Fibroblast of skin of right quadriceps (primary cell): Measurements from ENCODE around the gene UBAC2.
"Not testable (repeated sequence)": the region's sequence is repeated elsewhere in the genome, so short reads cannot be mapped to it uniquely, and the experiment has no call there.

Experiments
- DNase-seq: peaks from one replicate; pipeline ENCODE4 v3.0.0-alpha.2; 2013

The UBAC2 gene

DNA sequence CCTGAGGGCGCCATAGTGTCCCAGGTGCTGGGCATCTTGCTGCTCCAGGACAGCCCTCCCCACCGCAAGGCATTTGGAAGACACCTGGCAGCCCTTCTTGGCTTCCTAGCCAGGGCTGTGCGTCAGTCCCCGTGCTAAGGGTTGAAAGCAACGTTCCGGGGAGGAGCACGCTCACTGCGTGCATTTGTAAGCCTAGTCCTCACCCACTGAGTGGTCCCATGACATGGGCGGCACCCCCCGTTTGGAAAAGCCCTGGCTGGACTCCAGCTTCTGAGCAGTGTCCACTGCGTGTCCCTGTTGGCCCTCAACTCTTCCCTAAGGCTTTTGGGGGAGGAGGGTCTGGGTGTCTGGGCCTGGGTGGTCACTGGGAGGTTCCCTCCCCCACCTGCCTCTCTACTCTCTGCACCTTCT lies 182.9 kb downstream of the UBAC2 start:
- no peak for DNase-seq

DNA sequence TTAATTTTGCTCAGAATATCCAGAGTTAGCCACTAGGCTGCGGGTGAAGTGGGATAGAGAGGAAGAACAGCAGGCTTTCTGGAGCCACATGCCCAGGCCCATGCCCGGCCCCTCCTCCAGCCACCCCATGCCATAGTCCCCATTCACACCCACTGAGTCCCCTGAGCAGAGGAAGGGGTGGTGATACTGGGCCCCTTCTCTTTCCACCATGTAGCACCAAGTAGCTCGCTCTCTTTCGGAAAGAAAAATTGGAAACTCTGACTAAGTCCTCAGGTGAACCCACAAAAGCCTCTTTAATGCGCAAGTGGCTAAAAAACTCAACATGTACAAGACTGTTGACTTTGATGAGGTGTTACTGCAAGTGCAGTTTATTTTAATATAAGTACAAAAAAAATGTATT lies 183.3 kb downstream of the UBAC2 start:
- no peak for DNase-seq

- no peak for DNase-seq
These were observed 183.8 kb downstream of the UBAC2 start for GRCh38 chr13:99384468-99384867.

- no peak for DNase-seq
These were observed 184.5 kb downstream of the UBAC2 start for GRCh38 chr13:99385161-99385560.

DNA sequence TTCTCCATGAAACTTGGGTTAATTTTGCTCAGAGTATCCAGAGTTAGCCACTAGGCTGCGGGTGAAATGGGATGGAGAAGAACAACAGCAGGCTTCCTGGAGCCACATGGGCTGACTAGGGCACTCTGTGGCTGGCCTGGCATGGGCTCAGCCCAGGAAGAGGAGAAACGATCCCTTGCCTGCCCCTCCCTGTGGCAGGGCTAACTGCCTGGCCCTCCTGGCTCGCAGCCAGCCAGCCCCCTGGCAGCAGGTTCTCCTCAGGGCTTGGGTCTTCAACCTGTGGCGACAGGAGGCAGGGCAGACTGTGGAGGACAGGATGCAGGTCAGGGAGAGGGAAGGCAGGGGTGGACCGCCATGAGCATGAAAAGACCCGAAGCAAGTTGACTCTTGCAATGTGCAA lies 185.3 kb downstream of the UBAC2 start:
- DNase-seq = no peak

- DNase-seq = no peak
These were observed 185.8 kb downstream of the UBAC2 start for GRCh38 chr13:99386495-99386894.

- no peak for DNase-seq
These were observed 186.5 kb downstream of the UBAC2 start for GRCh38 chr13:99386911-99387788.

DNA sequence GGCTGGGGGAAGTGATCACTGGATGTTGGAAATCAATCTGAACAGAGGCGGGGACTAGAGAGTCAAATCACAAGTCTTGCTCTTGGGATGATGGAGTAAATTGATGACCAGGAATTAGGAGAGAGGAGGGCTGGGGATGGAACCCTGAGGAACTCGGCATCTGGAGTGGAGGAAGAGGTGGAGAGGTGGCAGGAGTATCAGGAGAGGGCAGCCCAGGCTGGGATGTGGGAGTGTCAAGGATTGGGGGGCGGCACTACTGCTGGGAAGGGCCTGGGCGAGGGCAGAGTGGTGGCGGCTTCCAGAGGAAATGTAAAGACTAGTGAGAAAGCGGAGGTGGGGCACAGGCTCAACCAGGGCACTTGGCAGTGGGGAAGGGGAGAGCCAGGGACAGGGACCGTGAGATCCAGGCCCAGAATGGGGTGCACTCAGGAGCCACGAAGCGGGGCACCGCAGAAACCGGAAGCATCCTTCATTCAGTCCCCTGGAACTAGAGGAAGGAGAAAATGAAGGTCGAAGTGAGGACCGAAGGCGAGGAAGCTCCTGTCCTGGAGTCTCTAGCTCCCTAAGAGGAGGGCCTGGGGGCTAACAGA lies 187.8 kb downstream of the UBAC2 start:
- no peak for DNase-seq

DNA sequence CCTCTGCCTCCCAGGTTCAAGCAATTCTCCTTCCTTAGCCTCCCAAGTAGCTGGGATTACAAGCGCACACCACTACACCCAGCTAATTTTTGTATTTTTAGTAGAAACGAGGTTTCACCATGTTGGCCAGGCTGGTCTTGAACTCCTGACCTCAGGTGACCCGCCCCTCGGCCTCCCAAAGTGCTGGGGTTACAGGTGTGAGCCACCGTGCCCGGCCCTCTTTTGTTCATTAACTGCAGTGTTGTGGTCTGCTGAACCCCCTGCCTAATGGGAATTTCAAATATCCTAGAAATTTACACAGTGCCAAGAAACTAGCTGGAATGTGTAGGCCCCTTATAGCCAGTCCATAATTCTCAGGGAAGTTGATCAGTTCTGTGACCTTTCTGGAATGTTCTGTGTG lies 188.4 kb downstream of the UBAC2 start:
- DNase-seq = not testable (repeated sequence)

DNA sequence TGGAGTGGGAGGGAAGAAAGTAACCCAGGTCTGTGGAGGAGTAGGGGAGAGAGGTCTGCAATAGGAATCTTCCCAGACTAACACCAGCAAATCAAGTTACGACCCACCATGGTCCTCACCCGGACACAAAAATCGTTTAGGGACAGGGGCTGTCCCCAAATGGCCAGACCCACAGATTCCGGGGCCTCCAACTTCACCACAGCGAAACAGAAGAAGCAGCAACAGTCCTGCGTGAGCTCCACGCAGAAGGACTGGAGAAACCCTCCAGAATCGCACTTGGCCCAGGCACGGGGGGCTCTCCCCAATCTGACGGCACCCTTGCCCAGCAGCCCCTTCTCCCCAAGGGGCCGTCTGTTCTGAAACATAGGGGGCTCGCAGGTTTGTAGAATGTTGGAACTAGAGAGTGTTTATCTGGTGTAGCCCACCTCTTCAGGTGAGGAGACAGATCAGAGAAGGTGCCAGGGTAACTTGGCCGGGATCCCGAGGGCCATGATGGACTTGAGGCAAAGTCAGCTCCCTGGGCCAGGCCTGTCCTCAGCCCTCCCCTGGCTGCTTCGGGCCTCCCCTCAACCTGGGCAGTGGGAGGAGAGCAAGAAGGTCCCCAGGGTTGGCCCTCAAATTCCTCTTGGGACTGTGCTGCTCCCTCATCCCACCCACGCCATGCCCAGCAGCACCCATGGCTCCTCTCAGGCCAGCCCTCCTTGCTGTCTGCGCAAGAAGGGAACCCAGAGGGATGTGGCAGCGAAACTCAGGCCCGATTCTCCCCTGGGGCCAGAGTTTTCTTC lies 189.1 kb downstream of the UBAC2 start:
- no peak for DNase-seq

DNA sequence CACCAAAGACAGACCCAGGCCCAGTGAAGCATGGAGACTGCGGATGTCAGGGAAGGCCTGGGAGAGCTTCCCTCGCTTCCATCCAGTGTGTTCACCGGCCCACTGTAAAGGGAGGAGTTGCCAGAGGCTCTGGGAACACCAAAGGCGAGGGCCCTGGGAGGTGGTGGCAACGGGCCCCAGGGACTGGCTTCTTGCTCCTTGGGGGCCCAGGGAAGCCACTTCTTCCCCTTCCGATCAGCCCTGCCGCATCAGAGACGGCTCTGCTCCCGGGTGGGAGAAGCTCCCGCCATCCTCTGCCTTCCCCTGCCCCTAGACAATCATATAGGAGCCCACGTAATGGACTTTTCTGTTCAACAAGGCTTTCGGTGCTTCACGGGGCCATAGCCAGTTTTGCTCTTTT lies 189.9 kb downstream of the UBAC2 start:
- no peak for DNase-seq

GRCh38 chr13:99391781-99392469 lies 191.3 kb downstream of the UBAC2 start:
- no peak for DNase-seq

GRCh38 chr13:99392470-99393135 lies 191.9 kb downstream of the UBAC2 start:
- no peak for DNase-seq

GRCh38 chr13:99393391-99393790 lies 192.7 kb downstream of the UBAC2 start:
- not testable (repeated sequence) for DNase-seq

DNA sequence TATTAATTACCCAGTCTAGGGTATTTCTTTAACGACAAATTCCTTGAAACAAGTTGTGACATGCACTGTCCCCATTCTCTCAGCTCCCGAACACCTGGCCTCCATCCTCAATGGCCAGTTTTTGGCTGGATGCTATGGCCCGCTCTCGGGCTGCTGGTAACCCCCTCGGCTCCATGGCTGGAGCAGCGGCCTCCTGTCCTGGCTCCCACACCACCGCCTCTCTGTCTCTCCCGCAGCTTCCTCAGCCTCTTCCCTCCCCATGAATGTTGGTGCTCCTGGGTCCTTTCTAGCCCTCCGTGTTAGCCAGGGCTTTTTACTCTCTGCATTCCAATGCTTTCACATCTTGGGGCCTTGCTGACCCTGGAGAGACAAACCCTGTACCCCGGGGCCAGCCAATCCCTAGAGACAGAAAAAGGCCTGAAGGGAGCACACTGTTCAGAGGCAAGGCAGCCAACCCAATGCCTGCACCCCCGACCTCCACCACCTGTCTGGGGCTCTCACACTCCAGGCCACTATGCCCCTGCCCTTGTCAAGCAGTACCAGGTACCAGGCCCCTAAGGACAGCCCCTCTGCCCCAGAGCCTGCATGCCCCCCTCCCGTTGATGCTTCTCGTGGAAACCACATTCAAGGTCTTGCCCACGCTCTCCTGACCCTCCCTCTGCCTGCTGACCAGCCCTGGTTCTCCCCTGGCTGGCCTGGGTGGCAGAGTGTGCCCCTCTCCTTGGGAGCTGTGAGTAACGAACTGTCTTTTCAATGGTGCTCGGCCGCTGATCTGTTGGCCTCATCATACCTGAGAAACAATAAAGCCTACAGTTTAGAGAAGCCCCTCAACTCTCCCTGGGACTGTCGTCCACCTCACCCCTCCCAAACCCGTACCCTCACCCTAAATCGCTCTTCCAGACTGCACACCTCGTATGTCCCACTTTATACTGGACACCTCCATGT lies 193.4 kb downstream of the UBAC2 start:
- no peak for DNase-seq

DNA sequence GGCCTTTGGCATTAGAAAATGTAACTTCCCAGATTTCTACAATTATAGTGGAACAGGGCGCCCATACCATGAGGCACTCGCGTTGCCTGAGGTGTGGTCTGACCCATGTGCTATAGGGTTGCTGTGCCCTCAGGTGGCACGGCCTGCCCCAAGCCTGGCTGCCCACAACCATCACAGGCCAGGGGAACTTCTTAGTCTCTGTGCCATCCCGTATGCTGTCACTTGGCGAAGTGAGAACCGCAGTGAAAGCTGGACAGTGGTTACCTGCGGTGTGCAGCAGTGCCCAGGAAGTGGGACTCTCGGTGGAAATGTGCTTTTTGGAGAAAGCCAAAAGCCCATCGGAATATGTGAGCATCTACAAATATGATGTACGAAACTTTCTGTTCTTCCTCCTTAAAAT lies 194.8 kb downstream of the UBAC2 start:
- DNase-seq = no peak

- DNase-seq = no peak
These were observed 195.8 kb downstream of the UBAC2 start for GRCh38 chr13:99396446-99396845.

GRCh38 chr13:99398071-99398470 lies 197.4 kb downstream of the UBAC2 start:
- DNase-seq = no peak

GRCh38 chr13:99398916-99399622 lies 198.4 kb downstream of the UBAC2 start:
- DNase-seq = no peak

DNA sequence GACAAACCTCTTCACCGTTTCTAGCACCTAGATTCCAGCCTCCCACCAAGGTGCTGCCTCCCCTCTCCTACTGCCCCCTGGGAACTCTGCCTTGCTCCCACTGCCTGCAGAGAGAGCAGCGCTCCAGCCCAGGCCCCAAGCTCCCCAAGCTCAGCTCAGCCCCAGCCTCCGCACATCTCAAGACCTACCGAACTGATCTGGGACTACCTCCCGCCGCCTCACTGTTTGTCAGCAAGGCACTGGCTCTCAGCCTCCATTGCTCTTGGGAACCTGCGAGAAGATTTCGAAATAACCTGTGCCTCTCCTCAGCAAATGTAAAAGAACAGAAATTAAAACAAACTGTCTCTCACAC lies 198.9 kb downstream of the UBAC2 start:
- DNase-seq = no peak

DNA sequence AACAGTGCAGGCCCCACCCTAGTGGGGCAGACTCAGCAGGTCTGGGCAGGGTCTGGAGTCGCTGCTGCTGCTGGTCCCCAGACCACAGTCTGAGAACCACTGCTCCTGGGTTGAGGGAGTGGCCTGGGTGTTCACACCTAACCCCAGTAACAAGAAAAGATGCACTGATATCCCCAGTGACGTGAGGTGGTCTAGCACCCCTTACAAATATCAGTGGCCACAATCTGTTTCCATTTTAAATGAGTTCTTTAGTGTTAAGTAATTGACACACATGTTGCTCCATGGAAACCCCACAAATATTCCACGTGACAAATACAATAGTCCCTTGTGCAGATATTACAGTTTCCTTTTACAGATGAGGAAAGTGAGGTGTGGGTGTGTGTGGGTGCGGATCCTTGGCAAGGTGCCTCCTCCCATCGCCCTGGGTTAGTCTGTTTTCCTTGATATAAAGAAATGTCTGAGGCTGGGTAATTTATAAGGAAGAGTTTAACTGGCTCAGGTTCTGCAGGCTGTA lies 202.9 kb downstream of the UBAC2 start:
- no peak for DNase-seq
